Activated B cell treated with CpG ODN at 0.5 μM for 24 hours (primary cell): ENCODE measurements around the gene TEX35. TPM values are rescaled to one million over a fixed set of nuclear protein-coding genes. Genes with fewer than 3 reads are reported as not detected.

Experiments used
- ATAC-seq: fragments of 200-7000 bp; cut with Tn5 transposase; one replicate; pipeline ENCODE4 v1.10.0; 2021; ENCODE audit warnings: low read depth, mild to moderate bottlenecking, moderate library complexity
- CTCF ChIA-PET: fragments of 350-600 bp; sonication (Branson Sonifier 250); formaldehyde crosslinking; loops from one replicate; lab custom pipeline; 2021; ENCODE audit warnings: antibody characterized with exemption; lab: Charles Lee
- POLR2A ChIA-PET: fragments of 350-600 bp; sonication (Branson Sonifier 250); formaldehyde crosslinking; loops from one replicate; lab custom pipeline; 2021; ENCODE audit warnings: antibody characterized with exemption; lab: Charles Lee
- DNase-seq: peaks from one replicate; pipeline ENCODE4 v3.0.0; 2022
- H3K27ac Mint-ChIP-seq: one replicate; pipeline ENCODE4 v1.8.0; 2020; ENCODE audit warnings: mixed read lengths
- H3K27me3 Mint-ChIP-seq: one replicate; pipeline ENCODE4 v1.8.0; 2021; ENCODE audit warnings: mixed read lengths
- H3K36me3 Mint-ChIP-seq: one replicate; pipeline ENCODE4 v1.8.0; 2021; ENCODE audit warnings: low read depth, mixed read lengths
- H3K4me1 Mint-ChIP-seq: one replicate; pipeline ENCODE4 v1.8.0; 2021; ENCODE audit warnings: mixed read lengths
- H3K4me3 Mint-ChIP-seq: one replicate; pipeline ENCODE4 v1.8.0; 2020; ENCODE audit warnings: mild to moderate bottlenecking, mixed read lengths
- H3K9me3 Mint-ChIP-seq: one replicate; pipeline ENCODE4 v1.8.0; 2020; ENCODE audit warnings: mixed read lengths
- intact Hi-C: fragments of 100-400 bp; cut with micrococcal nuclease; formaldehyde crosslinking; loops from one replicate; pipeline ENCODE4 v1.15.1; 2024
- total RNA-seq: library from RNA; stranded (reverse); gene quantifications from 2 replicates; pipeline ENCODE4 v1.2.3, GENCODE V29; 2022
- TF ChIP-seq, protein P1 (sequence below): fragments of 200-600 bp; IDR thresholded peaks from one replicate; pipeline ENCODE4 v1.8.0; 2022; ENCODE audit warnings: antibody characterized with exemption, mild to moderate bottlenecking

TEX35 gene
- total RNA-seq, 1 donor from 2014 or later = not detected

DNA sequence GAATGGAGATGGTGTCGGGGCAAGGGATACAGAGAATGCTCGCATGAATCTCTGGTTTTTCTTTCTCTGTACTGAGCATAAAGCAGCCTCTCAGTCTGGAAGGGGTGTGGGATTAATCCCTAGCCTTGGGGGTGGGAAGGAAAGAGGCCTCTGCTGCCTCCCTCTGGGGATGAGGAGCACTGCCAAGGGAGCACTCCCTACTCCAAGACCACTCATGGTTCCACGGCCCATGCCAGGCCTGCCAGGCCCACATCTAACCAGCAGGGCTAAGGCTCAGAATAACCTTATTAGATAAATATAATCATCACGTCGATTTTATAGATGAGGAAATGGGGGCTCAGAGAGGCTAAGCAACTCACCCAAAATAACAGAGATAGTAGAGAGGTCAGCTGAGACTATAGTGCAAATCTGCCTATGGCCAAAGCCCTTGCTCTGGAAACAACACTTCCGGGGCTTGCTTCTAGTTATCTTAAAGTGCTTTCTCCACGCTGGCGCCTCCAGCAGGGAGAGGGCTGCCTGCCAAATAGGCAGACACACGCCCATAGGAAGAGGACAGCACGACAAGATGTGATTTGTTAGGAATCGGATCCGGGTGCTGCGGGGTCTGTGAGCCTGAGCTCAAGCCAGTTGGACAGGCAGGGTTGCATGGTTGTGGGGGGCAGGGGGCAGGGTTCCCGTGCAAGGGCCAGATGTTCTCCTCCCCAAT, 522 bp downstream of the TEX35 start:
- Mint-ChIP-seq H3K36me3 (no peaks in the 10 kb centered on the region), H3K27ac (no peak overlapping the region), H3K27me3 (peaks cover 2% of the 10 kb centered on the region), H3K4me1 (no peaks in the 10 kb centered on the region), H3K9me3 (no peaks in the 10 kb centered on the region), H3K4me3 (no peak overlapping the region)
- ATAC-seq (no peak), DNase-seq (no peak)
- intact Hi-C loops = no loop called here
- ChIA-PET CTCF (no interaction called here), POLR2A (no interaction called here)
- TF ChIP-seq, protein P1, sequence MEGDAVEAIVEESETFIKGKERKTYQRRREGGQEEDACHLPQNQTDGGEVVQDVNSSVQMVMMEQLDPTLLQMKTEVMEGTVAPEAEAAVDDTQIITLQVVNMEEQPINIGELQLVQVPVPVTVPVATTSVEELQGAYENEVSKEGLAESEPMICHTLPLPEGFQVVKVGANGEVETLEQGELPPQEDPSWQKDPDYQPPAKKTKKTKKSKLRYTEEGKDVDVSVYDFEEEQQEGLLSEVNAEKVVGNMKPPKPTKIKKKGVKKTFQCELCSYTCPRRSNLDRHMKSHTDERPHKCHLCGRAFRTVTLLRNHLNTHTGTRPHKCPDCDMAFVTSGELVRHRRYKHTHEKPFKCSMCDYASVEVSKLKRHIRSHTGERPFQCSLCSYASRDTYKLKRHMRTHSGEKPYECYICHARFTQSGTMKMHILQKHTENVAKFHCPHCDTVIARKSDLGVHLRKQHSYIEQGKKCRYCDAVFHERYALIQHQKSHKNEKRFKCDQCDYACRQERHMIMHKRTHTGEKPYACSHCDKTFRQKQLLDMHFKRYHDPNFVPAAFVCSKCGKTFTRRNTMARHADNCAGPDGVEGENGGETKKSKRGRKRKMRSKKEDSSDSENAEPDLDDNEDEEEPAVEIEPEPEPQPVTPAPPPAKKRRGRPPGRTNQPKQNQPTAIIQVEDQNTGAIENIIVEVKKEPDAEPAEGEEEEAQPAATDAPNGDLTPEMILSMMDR = no peak

DNA sequence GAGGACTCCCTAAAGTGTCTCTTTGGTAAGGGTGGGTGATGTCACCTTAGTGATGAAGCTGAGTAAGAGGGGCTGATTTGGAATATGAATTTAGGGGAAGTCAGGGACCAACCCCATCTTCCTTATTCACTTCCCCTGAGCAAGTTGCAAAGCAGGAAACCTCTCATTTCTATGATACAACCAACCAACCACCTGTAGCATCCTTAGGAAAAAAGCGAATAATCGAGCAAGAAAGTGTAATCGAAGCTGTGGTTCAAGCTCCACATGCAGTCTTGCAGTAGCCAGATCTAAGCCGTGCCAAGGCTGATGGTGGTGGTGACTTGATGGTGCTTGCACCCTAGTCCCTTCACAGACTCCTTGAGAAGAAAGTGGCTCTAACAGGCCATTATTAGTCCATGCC, 3.2 kb downstream of the TEX35 start:
- Mint-ChIP-seq H3K27ac (no peak overlapping the region), H3K4me1 (no peaks in the 10 kb centered on the region), H3K36me3 (no peaks in the 10 kb centered on the region), H3K4me3 (no peak overlapping the region), H3K9me3 (no peaks in the 10 kb centered on the region), H3K27me3 (peaks cover 2% of the 10 kb centered on the region)
- ChIA-PET CTCF (no interaction called here), POLR2A (no interaction called here)
- TF ChIP-seq, protein P1 = no peak
- DNase-seq (no peak), ATAC-seq (no peak)
- intact Hi-C loops = no loop called here

DNA sequence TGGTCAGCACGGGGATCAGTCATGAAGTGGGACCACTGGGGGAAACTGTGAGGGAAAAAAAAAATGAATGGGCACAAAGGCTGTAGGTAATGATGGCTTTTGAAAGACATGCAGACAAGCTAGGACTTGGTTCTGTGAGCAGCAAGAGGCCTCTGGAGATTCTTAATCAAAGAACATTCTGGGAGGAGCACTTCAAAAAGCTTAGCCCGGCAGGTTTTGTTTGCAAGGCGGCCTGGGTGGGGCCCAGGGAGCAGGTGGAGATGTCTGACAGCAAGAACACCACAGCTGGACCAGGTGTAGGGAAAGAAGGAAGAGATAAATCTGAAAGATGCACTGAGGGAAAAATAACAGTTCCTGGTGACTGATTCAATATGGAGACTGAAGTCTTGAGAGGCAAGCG, 6.0 kb downstream of the TEX35 start:
- H3K36me3 Mint-ChIP-seq = no peaks in the 10 kb centered on the region
- intact Hi-C loops = no loop called here
- no peaks in the 10 kb centered on the region for H3K4me1 Mint-ChIP-seq
- DNase-seq = no peak
- TF ChIP-seq, protein P1 = no peak
- CTCF ChIA-PET = interaction anchor here (0.9 kb wide), 1 partner anchor 13 kb away, joined by 3 read pairs; no protein-coding TSS in a partner anchor
- ATAC-seq = no peak
- H3K4me3 Mint-ChIP-seq = no peak overlapping the region
- H3K27ac Mint-ChIP-seq = no peak overlapping the region
- peaks cover 2% of the 10 kb centered on the region for H3K27me3 Mint-ChIP-seq
- H3K9me3 Mint-ChIP-seq = no peaks in the 10 kb centered on the region
- POLR2A ChIA-PET = no interaction called here

DNA sequence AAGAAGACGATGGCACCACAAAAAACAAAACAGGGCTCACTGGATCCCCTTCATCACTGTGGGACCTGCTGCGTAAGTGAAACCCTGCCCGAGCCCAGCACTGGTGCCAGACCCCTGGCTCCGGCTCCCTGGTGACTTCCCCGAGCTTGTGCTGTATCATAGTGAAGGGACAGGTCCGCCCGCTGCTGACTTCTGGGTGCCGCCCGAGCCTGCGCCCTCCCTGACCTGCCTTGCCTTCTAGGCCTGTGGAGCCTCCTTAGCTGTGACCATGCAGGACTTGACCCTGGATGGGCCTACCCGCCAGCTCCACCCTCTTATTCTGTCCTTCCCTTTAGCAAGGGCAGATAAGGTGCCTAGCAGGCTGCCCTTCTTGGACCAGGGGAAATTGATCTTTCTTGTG, 7.9 kb downstream of the TEX35 start:
- H3K4me3 Mint-ChIP-seq = no peak overlapping the region
- ChIA-PET POLR2A (no interaction called here), CTCF (no interaction called here)
- ATAC-seq (no peak), DNase-seq (no peak)
- peaks cover 3% of the 10 kb centered on the region for H3K9me3 Mint-ChIP-seq
- H3K4me1 Mint-ChIP-seq = no peaks in the 10 kb centered on the region
- H3K27me3 Mint-ChIP-seq = no peaks in the 10 kb centered on the region
- H3K36me3 Mint-ChIP-seq = no peaks in the 10 kb centered on the region
- no peak overlapping the region for H3K27ac Mint-ChIP-seq
- TF ChIP-seq, protein P1 = no peak
- intact Hi-C loops = no loop called here

DNA sequence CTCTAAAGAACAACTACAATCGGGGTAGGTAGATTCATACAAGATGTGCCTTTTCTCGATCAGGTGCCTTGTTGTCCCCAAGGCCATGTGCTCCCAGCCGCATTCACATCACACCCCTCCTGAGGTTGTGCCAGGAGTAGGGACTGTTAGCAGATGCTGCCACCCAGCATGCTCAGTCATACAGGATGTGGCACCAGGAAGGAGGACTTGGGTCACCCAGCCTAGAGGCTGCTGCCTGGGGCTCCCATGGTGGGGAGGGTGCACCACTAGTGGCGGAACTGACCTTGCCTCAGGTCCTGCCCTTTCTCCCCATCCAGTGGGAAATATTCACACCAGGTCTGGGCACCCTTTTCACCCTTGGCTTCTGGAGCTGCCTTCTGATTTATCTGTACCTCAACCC, 8.3 kb downstream of the TEX35 start:
- ChIA-PET POLR2A (no interaction called here), CTCF (no interaction called here)
- Mint-ChIP-seq H3K36me3 (no peaks in the 10 kb centered on the region), H3K4me3 (no peak overlapping the region), H3K4me1 (no peaks in the 10 kb centered on the region), H3K9me3 (peaks cover 3% of the 10 kb centered on the region), H3K27me3 (no peaks in the 10 kb centered on the region), H3K27ac (no peak overlapping the region)
- TF ChIP-seq, protein P1 = no peak
- DNase-seq = no peak
- ATAC-seq = no peak
- intact Hi-C loops = no loop called here
